ENCODE results near the gene NDUFS3. TPM values are rescaled to one million over a fixed set of nuclear protein-coding genes. Genes with fewer than 3 reads are reported as not detected.

Gene NDUFS3
- total and polyA plus RNA-seq, 8 donors = 28.6 to 210 (median 114) TPM

DNA sequence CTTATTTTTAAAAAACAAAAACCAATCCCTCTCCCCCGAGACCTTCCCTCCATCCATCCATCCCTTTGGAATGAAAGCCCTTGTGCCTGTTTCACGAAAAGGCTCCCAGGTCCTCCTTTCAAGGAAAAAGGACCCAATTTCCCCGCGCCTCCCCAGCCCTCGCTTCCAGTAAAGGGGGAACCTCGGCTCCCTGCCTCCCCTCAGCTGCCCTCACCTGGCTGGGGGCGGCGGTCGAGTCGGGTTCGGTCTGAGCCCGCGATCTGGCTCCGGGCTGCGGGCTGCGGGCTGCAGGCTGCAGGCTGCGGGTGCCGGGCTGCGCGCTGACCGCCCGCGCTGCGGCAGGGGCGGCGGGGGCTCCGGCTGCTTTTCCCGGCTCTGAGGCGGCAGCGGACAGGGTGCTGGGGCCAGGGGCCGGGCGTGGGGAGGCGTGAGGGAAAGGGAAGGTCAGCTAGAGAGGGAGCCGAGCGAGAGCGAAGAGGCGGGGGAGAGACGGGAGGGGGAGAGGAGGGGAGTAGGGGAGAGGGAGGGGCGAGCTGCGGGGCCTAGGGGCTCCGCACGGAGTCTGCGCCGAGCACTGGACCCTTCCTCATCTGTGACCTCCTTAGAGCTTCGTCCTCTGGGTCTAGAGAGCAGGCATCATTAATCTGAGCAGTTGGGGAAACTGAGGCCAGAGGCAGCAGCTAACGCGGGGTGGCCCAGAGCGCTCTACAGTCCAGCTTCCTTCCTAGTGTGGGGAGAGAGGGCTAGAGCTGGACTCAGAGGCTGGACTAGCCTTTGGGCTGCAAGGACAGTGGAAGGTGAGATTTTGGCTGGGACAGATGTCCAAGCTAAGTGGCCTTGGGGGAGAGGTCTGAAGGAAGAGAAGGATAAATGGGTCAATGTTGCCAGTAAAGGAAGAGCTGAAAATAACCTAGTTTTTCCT, 15.3 kb downstream of the NDUFS3 start, which contains the start of gene C1QTNF4:
Gene C1QTNF4, minus strand, starts transcription at position 478 of the 922 bp plus-strand sequence. CDS start 3,601 bp downstream, outside the sequence.
- Histone ChIP-seq H3K36me3 (no peaks in the 10 kb centered on the region), H3K4me1 (peaks cover 13 to 25% (median 20%) of the 10 kb centered on the region in 4 donors), H3K4me3 (peak within 1 kb of the TSS; percentile 28 to 46 (median 30)), H3K9me3 (no peaks in the 10 kb centered on the region), H3K27me3 (peaks cover 3 to 71% (median 37%) of the 10 kb centered on the region in 3 donors), H3K27ac (no peak within 1 kb of the TSS)
- DNase-seq = peak in 1 of 2 donors; percentile 58
- 3 to 6% (median 4%) methylated on average over 32 to 48 of the region's 48 CpGs for WGBS, 5 donors
- TF ChIP-seq EP300 (IDR thresholded peaks at IDR 0.05) (no peak), POLR2A (IDR thresholded peaks at IDR 0.05) (no peak), POLR2AphosphoS5 (IDR thresholded peaks at IDR 0.05) (no peak)
- TF ChIP-seq, protein P1, sequence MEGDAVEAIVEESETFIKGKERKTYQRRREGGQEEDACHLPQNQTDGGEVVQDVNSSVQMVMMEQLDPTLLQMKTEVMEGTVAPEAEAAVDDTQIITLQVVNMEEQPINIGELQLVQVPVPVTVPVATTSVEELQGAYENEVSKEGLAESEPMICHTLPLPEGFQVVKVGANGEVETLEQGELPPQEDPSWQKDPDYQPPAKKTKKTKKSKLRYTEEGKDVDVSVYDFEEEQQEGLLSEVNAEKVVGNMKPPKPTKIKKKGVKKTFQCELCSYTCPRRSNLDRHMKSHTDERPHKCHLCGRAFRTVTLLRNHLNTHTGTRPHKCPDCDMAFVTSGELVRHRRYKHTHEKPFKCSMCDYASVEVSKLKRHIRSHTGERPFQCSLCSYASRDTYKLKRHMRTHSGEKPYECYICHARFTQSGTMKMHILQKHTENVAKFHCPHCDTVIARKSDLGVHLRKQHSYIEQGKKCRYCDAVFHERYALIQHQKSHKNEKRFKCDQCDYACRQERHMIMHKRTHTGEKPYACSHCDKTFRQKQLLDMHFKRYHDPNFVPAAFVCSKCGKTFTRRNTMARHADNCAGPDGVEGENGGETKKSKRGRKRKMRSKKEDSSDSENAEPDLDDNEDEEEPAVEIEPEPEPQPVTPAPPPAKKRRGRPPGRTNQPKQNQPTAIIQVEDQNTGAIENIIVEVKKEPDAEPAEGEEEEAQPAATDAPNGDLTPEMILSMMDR (IDR thresholded peaks at IDR 0.05) = no peak
- intact Hi-C loops (cut with DNase I; ENCODE audit: low total_unique reads) = no loop called here

DNA sequence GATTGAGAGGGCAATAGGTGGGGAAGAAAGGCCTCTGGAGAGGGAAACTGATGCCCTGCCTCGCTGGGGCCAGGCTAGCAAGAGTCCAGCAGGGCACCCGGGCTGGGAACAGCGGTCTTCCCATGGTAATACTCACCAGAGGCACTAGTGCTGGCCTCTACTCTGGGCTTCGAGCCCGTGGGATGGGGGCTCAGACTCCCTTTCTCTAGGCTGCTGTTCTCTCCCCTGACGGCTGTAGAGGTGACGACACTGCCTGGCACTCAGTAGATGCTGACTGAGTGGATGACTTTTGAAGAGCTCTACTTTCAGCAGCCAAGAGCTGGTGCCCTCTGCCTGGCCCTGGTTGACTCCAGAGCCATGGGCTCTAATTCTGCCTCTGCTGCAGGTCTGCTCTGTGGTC, 16.2 kb downstream of the NDUFS3 start:
- H3K36me3 ChIP-seq = no peaks in the 10 kb centered on the region
- no peaks in the 10 kb centered on the region for H3K9me3 ChIP-seq
- no peak overlapping the region for H3K27ac ChIP-seq
- H3K4me1 ChIP-seq = peaks cover 13 to 18% (median 14%) of the 10 kb centered on the region in 4 donors
- TF ChIP-seq POLR2AphosphoS5 (IDR thresholded peaks at IDR 0.05) = no peak
- no peak for DNase-seq
- H3K4me3 ChIP-seq = no peak overlapping the region
- WGBS, 5 donors = 63 to 66% (median 64%) methylated on average over 6 to 7 of the region's 7 CpGs
- H3K27me3 ChIP-seq = peaks cover 3 to 63% (median 29%) of the 10 kb centered on the region in 3 donors
- intact Hi-C loops (cut with DNase I; ENCODE audit: low total_unique reads) = no loop called here

DNA sequence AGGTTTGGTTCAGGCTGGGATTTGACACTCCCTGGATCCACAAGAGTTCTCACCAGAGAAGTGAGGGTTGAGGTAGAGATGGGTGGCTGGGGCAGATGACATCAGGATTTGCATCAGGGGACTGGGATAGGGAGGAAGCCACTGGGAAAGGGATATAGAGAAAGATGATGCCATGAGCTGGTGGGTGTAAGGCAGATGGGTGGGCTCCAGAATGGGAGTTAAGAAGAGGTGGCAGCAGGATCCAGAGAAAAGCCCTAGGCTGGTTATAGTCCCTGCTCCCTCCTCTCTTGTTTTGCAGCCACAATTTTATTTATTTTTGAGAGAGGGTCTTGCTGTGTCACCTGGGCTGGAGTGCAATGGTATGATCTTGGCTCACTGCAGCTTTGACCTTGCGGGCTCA, 17.1 kb downstream of the NDUFS3 start:
- no peak for TF ChIP-seq POLR2A (IDR thresholded peaks at IDR 0.05)
- TF ChIP-seq EP300 (IDR thresholded peaks at IDR 0.05) = no peak
- TF ChIP-seq, protein P1 (IDR thresholded peaks at IDR 0.05) = no peak
- no peak for TF ChIP-seq POLR2AphosphoS5 (IDR thresholded peaks at IDR 0.05)
- no peak overlapping the region for H3K27ac ChIP-seq
- no peak for DNase-seq
- H3K4me3 ChIP-seq = no peak overlapping the region
- no peaks in the 10 kb centered on the region for H3K9me3 ChIP-seq
- WGBS, 5 donors = 82 to 100% (median 93%) methylated on average over 1 of the region's 1 CpG
- H3K27me3 ChIP-seq = peaks cover 3 to 53% (median 25%) of the 10 kb centered on the region in 3 donors
- no peaks in the 10 kb centered on the region for H3K36me3 ChIP-seq
- H3K4me1 ChIP-seq = peaks cover 13 to 14% (median 13%) of the 10 kb centered on the region in 4 donors
- intact Hi-C loops (cut with DNase I; ENCODE audit: low total_unique reads) = no loop called here

DNA sequence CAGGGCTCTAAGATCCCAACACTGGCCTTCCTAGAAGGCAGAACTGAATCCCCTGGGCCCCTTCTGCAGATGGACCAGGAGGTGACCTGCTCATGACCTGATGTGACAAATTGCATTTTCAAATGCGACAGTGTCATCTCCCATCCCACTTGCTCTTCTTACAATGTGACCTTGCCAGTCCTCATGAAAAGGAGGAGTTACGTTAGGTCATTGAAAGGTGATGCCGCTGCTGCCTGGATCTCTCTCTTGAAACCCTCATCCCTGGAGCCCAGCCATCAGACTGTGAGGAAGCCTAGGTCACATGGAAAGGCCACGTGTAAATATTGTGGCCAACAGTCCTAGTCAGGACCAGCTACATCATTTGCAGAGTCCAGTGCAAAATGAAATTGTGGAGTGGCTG, 21.0 kb downstream of the NDUFS3 start:
- intact Hi-C loops (cut with DNase I; ENCODE audit: low total_unique reads) = no loop called here

More for the DNA sequence above, 21.0 kb downstream of the NDUFS3 start:
- Histone ChIP-seq H3K9me3 (no peaks in the 10 kb centered on the region), H3K36me3 (no peaks in the 10 kb centered on the region), H3K4me3 (no peak overlapping the region), H3K4me1 (no peaks in the 10 kb centered on the region), H3K27ac (no peak overlapping the region), H3K27me3 (peaks cover 0 to 14% (median 4%) of the 10 kb centered on the region in 3 donors)
- TF ChIP-seq POLR2AphosphoS5 (IDR thresholded peaks at IDR 0.05) (no peak), EP300 (IDR thresholded peaks at IDR 0.05) (no peak), POLR2A (IDR thresholded peaks at IDR 0.05) (no peak)
- TF ChIP-seq, protein P1 (IDR thresholded peaks at IDR 0.05) = no peak
- 65 to 81% (median 80%) methylated on average over 4 of the region's 4 CpGs for WGBS, 5 donors
- no peak for DNase-seq
